ENCODE measurements around the gene PTTG2. TPM values are rescaled to one million over a fixed set of nuclear protein-coding genes. Genes with fewer than 3 reads are reported as not detected.
A peak's percentile ranks its signal among the peaks of the same experiment; 100 is the strongest.

PTTG2 gene
- total RNA-seq, 6 experiments from 2014 or later = not detected

- Mint-ChIP-seq H3K9me3 (no peaks in the 10 kb centered on the region), H3K27ac (peak overlapping the region; percentile 42; the same call in 1 of the 2 replicates), H3K36me3 (ENCODE audit: low read depth) (peaks cover 16% of the 10 kb centered on the region; the same call in 1 of the 2 replicates), H3K4me1 (ENCODE audit: low read depth) (peaks cover 28% of the 10 kb centered on the region), H3K4me3 (no peak overlapping the region), H3K27me3 (ENCODE audit: insufficient read depth) (no peaks in the 10 kb centered on the region)
- DNase-seq = no peak
- TF ChIP-seq, protein P1, sequence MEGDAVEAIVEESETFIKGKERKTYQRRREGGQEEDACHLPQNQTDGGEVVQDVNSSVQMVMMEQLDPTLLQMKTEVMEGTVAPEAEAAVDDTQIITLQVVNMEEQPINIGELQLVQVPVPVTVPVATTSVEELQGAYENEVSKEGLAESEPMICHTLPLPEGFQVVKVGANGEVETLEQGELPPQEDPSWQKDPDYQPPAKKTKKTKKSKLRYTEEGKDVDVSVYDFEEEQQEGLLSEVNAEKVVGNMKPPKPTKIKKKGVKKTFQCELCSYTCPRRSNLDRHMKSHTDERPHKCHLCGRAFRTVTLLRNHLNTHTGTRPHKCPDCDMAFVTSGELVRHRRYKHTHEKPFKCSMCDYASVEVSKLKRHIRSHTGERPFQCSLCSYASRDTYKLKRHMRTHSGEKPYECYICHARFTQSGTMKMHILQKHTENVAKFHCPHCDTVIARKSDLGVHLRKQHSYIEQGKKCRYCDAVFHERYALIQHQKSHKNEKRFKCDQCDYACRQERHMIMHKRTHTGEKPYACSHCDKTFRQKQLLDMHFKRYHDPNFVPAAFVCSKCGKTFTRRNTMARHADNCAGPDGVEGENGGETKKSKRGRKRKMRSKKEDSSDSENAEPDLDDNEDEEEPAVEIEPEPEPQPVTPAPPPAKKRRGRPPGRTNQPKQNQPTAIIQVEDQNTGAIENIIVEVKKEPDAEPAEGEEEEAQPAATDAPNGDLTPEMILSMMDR (IDR thresholded peaks at IDR 0.05) = no peak
These were observed 29.4 kb downstream of the PTTG2 start for GRCh38 chr4:37989398-37990260.

GRCh38 chr4:37990731-37991245 is 30.6 kb downstream of the PTTG2 start:
- peaks cover 26% of the 10 kb centered on the region for H3K4me1 Mint-ChIP-seq (ENCODE audit: low read depth)
- no peak for DNase-seq
- H3K27ac Mint-ChIP-seq = no peak overlapping the region
- no peak overlapping the region for H3K4me3 Mint-ChIP-seq
- H3K27me3 Mint-ChIP-seq (ENCODE audit: insufficient read depth) = no peaks in the 10 kb centered on the region
- TF ChIP-seq, protein P1 (IDR thresholded peaks at IDR 0.05) = no peak
- no peaks in the 10 kb centered on the region for H3K9me3 Mint-ChIP-seq
- peaks cover 16% of the 10 kb centered on the region; the same call in 1 of the 2 replicates for H3K36me3 Mint-ChIP-seq (ENCODE audit: low read depth)

- TF ChIP-seq, protein P1 (IDR thresholded peaks at IDR 0.05) = no peak
- Mint-ChIP-seq H3K4me1 (ENCODE audit: low read depth) (peaks cover 23% of the 10 kb centered on the region), H3K27ac (no peak overlapping the region), H3K36me3 (ENCODE audit: low read depth) (peaks cover 16% of the 10 kb centered on the region; the same call in 1 of the 2 replicates), H3K27me3 (ENCODE audit: insufficient read depth) (no peaks in the 10 kb centered on the region), H3K9me3 (no peaks in the 10 kb centered on the region), H3K4me3 (no peak overlapping the region)
- DNase-seq = no peak
These were observed 31.6 kb downstream of the PTTG2 start for GRCh38 chr4:37991623-37992410.

- no peak for DNase-seq
- no peak overlapping the region for H3K4me3 Mint-ChIP-seq
- H3K27me3 Mint-ChIP-seq (ENCODE audit: insufficient read depth) = no peaks in the 10 kb centered on the region
- no peak overlapping the region for H3K27ac Mint-ChIP-seq
- peaks cover 19% of the 10 kb centered on the region for H3K4me1 Mint-ChIP-seq (ENCODE audit: low read depth)
- TF ChIP-seq, protein P1 (IDR thresholded peaks at IDR 0.05) = no peak
- peaks cover 9% of the 10 kb centered on the region; the same call in 1 of the 2 replicates for H3K36me3 Mint-ChIP-seq (ENCODE audit: low read depth)
- H3K9me3 Mint-ChIP-seq = no peaks in the 10 kb centered on the region
These were observed 33.6 kb downstream of the PTTG2 start for GRCh38 chr4:37993806-37994205.

- no peak for DNase-seq
- Mint-ChIP-seq H3K36me3 (ENCODE audit: low read depth) (peaks cover 9% of the 10 kb centered on the region; the same call in 1 of the 2 replicates), H3K27ac (0 out of 2 replicates have a peak overlapping the region, but pooled peaks have one; percentile 12), H3K4me1 (ENCODE audit: low read depth) (peaks cover 15% of the 10 kb centered on the region), H3K9me3 (no peaks in the 10 kb centered on the region), H3K27me3 (ENCODE audit: insufficient read depth) (no peaks in the 10 kb centered on the region), H3K4me3 (no peak overlapping the region)
- TF ChIP-seq, protein P1 (IDR thresholded peaks at IDR 0.05) = no peak
These were observed 34.4 kb downstream of the PTTG2 start for GRCh38 chr4:37994569-37994968.
